ENCODE data around the gene IRF2BP1.

Gene IRF2BP1

DNA sequence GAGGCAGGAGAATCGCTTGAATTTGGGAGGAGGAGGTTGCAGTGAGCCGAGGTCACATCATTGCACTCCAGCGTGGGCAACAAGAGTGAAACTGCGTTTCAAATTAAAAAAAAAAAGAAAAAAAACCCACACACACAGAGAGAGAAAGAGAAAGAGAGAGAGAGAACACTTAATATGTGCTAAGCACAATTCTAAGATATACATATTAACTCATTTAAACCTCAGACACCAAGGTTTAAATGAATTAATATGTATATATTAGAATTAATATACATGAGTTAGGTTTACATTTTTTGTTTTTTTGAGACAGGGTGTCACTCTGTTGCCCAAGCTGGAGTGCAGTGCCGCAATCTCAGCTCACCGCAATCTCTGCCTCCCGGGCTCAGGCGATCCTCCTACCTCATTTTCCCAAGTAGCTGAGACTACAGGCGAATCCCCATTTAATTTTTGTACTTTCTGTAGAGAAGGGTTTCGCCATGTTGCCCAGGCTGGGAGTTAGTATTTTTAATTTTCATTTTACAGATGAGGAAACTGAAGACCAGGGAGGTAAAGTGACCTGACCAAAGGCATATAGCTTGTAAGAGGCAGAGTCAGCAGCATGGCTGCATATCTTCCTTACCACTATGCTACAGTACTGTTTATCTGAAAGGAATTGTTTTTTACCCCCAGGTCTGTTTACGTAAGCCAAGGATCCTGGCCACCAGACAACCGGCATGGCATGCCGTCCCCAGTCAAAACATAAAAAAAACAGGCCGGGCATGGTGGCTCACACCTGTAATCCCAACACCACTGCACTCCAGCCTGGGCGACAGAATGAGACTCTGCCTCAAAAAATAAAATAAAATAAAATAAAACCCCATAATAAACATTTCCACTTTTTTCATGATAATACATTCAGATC, 25.3 kb downstream of the IRF2BP1 start:
- no peak for DNase-seq (ENCODE audit: low read depth, low spot score)

GRCh38 chr19:45854167-45854778, 31.7 kb downstream of the IRF2BP1 start:
- no peak for DNase-seq (ENCODE audit: low read depth, low spot score)

GRCh38 chr19:45852983-45853382, 33.0 kb downstream of the IRF2BP1 start:
- no peak for DNase-seq (ENCODE audit: low read depth, low spot score)

DNA sequence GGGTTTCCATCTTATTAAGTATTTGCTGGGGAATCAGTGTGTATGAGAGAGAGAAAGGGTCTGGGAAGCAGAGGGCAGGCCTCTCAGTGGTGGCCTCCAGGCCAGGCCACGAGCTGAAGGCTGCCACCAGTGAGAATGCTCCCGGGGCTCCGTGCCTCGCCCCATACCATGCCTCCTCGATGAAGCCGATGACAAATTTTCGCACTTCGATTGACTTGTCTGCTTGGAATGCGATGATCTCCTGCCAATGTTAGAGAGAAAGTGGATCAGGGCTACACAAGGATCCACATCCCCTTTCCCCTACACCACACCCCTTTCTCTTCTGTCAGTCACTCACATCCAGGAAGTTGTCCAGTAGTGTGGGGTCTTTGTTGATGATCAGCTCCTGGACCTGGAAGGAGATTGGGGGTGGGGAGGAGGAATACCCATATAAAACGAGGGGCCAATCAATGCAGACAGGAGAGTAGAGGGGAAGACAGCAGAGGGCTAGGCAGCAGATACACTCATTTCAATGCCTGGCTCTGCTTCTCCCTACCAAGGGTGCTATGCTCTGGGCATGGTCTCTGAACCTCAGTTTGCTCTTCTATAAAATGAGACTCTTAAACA, 33.7 kb downstream of the IRF2BP1 start:
- DNase-seq (ENCODE audit: low read depth, low spot score): no peak

- no peak for DNase-seq (ENCODE audit: low read depth, low spot score)
Observed at GRCh38 chr19:45848922-45849321, 37.0 kb downstream of the IRF2BP1 start.

DNA sequence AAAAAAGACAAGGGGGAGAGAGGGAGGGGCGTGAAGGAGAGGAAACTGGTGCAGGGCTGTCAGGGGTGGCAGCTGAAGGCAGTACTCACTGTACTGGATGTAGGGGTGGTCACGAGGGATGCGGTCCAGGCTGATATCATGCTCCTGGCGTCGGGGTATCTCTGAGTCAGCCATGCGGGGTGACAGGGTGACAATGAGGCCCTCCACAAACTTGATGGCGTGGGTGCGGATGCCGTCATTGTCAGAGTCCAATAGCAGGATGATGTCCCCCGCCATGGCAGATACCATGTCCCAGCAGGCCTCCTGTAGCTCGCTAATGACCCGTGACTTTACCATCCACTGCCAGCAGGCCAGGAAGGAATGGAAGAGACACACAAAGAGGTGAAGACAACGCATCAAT, 38.3 kb downstream of the IRF2BP1 start:
- DNase-seq (ENCODE audit: low read depth, low spot score): no peak

DNA sequence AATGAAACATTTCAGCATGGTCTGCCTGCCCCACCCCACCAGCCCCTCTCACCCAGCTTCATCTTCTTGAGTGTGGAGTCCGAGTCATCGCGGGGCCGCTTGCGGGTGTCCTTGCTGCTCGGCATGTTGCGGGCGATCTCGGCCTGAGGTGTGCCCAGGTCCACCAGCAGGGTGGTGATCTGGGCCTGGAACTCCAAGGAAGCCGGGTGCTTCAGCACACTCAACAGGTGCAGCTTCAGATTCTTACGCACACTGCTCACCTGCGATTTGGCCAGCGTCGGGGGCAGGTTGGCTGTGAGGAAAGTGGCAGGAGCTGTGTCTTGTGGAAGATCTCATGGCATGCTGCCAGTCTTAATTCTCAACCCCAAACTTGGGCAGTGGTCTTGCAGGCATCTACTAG, 43.7 kb downstream of the IRF2BP1 start:
- DNase-seq (ENCODE audit: low read depth, low spot score): no peak

GRCh38 chr19:45834970-45835369, 51.0 kb downstream of the IRF2BP1 start:
- DNase-seq (ENCODE audit: low read depth, low spot score): no peak

Measured in activated naive CD8-positive, alpha-beta T cell treated with anti-CD3 and anti-CD28 coated beads, Interleukin-2, amount 50 U/mL, for 16 hours (primary cell).